Keratinocyte (primary cell): ENCODE results near the gene SPOPL. TPM values are rescaled to one million over a fixed set of nuclear protein-coding genes. Genes with fewer than 3 reads are reported as not detected.
A peak's percentile ranks its signal among the peaks of the same experiment; 100 is the strongest.

ENCODE experiments used
- DNase-seq: peaks from one replicate; pipeline ENCODE4 v3.0.0-alpha.2; 2011; ENCODE audit warnings: low read depth, missing footprints, low spot score
- FAIRE-seq: peaks from 2 replicates; lab custom pipeline; 2011; peaks lifted over from hg19 to GRCh38; lab: Jason Lieb, UNC
- H2AFZ ChIP-seq: 2 replicates; pipeline ENCODE4 v1.6.0; 2012; ENCODE audit warnings: low read length, control low read depth, inconsistent platforms; ENCODE audit not compliant: control insufficient read depth
- H3K27ac ChIP-seq: 2 replicates; pipeline ENCODE4 v1.5.1; 2011; ENCODE audit warnings: low read length; ENCODE audit not compliant: control insufficient read depth, insufficient read depth
- H3K27me3 ChIP-seq: 3 replicates; pipeline ENCODE4 v1.6.0; 2011; ENCODE audit warnings: low read length; ENCODE audit not compliant: control insufficient read depth, insufficient read depth; ENCODE audit errors: extremely low read depth
- H3K36me3 ChIP-seq, 2 experiments: 2 replicates in 1 of 2; 3 replicates in 1 of 2; pipeline ENCODE4 v1.5.1; 2011; ENCODE audit warnings: low read length in 2 of 2, mild to moderate bottlenecking in 1 of 2; ENCODE audit not compliant: control insufficient read depth in 2 of 2, insufficient read depth in 2 of 2; ENCODE audit errors: extremely low read depth in 1 of 2
- H3K4me1 ChIP-seq: 3 replicates; pipeline ENCODE4 v1.5.1; 2011; ENCODE audit warnings: low read length; ENCODE audit not compliant: control insufficient read depth, insufficient read depth; ENCODE audit errors: extremely low read depth
- H3K4me2 ChIP-seq: 3 replicates; pipeline ENCODE4 v1.6.0; 2011; ENCODE audit warnings: low read depth, low read length; ENCODE audit not compliant: control insufficient read depth, insufficient read depth; ENCODE audit errors: extremely low read depth
- H3K4me3 ChIP-seq, 3 experiments: fragments of 200-600 bp in 1 of 3; sonication (generic) in 1 of 3; 2 replicates in 2 of 3; 3 replicates in 1 of 3; pipeline ENCODE4 v1.5.1; 2011 to 2016; ENCODE audit warnings: low read length in 3 of 3, mild to moderate bottlenecking in 3 of 3, control low read depth in 2 of 3, inconsistent platforms in 1 of 3, low read depth in 1 of 3, mixed read lengths in 1 of 3, mixed run types in 1 of 3, moderate library complexity in 1 of 3; ENCODE audit not compliant: control insufficient read depth in 2 of 3, insufficient read depth in 2 of 3; ENCODE audit errors: extremely low read depth in 1 of 3
- H3K79me2 ChIP-seq: 2 replicates; pipeline ENCODE4 v1.6.0; 2012; ENCODE audit warnings: low read length; ENCODE audit not compliant: control insufficient read depth, insufficient read depth
- H3K9ac ChIP-seq: 3 replicates; pipeline ENCODE4 v1.6.0; 2011; ENCODE audit warnings: low read length; ENCODE audit not compliant: control insufficient read depth, insufficient read depth; ENCODE audit errors: extremely low read depth
- H3K9me1 ChIP-seq: 3 replicates; pipeline ENCODE4 v1.6.0; 2011; ENCODE audit warnings: low read length; ENCODE audit not compliant: control insufficient read depth, insufficient read depth; ENCODE audit errors: extremely low read depth
- H3K9me3 ChIP-seq: 2 replicates; pipeline ENCODE4 v1.5.1; 2012; ENCODE audit warnings: low read depth, low read length; ENCODE audit not compliant: control insufficient read depth
- H4K20me1 ChIP-seq: 3 replicates; pipeline ENCODE4 v1.6.0; 2011; ENCODE audit warnings: low read length; ENCODE audit not compliant: control insufficient read depth, insufficient read depth; ENCODE audit errors: extremely low read depth
- EZH2 ChIP-seq: IDR thresholded peaks from one replicate; pipeline ENCODE4 v1.6.1; 2012; ENCODE audit warnings: inconsistent platforms, mild to moderate bottlenecking, low read length, moderate library complexity
- dilution Hi-C: fragments of 300-500 bp; cut with MboI; formaldehyde crosslinking; loops from one replicate; pipeline ENCODE4 v1.7.0; 2020; ENCODE audit warnings: low sequenced_read_pairs; ENCODE audit not compliant: extremely low pct_ligation_motif_present
- polyA plus RNA-seq, 5 experiments: library from polyadenylated mRNA; depleted of rRNA in 3 of 5; stranded (reverse) in 3 of 5; stranded (forward) in 1 of 5; unstranded in 1 of 5; fragments of >200 nt; gene quantifications; 1 replicate in 1 of 5; 2 replicates in 3 of 5; 3 replicates in 1 of 5; pipeline versions ENCODE4 v1.2.1 to v1.2.3, GENCODE V29; 2011 to 2012; ENCODE audit warnings: missing spikeins in 2 of 5, low read depth in 1 of 5, low replicate concordance in 1 of 5
- TF ChIP-seq, protein P1 (sequence below), 3 experiments: IDR thresholded peaks in 1 of 3; conservative IDR thresholded peaks in 1 of 3; optimal IDR thresholded peaks in 1 of 3; 2 replicates in 2 of 3; 3 replicates in 1 of 3; pipeline versions ENCODE3 to v1.5.1; 2011; ENCODE audit warnings: low read length in 3 of 3, mild to moderate bottlenecking in 3 of 3, moderate library complexity in 2 of 3, control low read depth in 1 of 3, inconsistent platforms in 1 of 3; ENCODE audit not compliant: insufficient read depth in 2 of 3; ENCODE audit errors: extremely low read depth in 1 of 3

The SPOPL gene
- polyA plus RNA-seq, 1 donor (not counting 4 experiments of a cell fraction or from before 2014, with no cell fraction given) = 16.5 TPM

GRCh38 chr2:138503087-138503442 lies 1.5 kb downstream of the SPOPL start:
- FAIRE-seq (peak; percentile 61), DNase-seq (peak; percentile 38)
- dilution Hi-C loops = no loop called here
- H3K9me1 ChIP-seq = no peaks in the 10 kb centered on the region
- H3K27ac ChIP-seq = peak overlapping the region; percentile 92
- H3K4me3 ChIP-seq = peak overlapping the region; percentile 92 to 100 (median 98)
- H2AFZ ChIP-seq = peak overlapping the region; percentile 81
- TF ChIP-seq, protein P1, sequence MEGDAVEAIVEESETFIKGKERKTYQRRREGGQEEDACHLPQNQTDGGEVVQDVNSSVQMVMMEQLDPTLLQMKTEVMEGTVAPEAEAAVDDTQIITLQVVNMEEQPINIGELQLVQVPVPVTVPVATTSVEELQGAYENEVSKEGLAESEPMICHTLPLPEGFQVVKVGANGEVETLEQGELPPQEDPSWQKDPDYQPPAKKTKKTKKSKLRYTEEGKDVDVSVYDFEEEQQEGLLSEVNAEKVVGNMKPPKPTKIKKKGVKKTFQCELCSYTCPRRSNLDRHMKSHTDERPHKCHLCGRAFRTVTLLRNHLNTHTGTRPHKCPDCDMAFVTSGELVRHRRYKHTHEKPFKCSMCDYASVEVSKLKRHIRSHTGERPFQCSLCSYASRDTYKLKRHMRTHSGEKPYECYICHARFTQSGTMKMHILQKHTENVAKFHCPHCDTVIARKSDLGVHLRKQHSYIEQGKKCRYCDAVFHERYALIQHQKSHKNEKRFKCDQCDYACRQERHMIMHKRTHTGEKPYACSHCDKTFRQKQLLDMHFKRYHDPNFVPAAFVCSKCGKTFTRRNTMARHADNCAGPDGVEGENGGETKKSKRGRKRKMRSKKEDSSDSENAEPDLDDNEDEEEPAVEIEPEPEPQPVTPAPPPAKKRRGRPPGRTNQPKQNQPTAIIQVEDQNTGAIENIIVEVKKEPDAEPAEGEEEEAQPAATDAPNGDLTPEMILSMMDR (optimal IDR thresholded peaks at IDR 0.05 in 1 of 3, IDR thresholded peaks at IDR 0.05 in 1 of 3, conservative IDR thresholded peaks at IDR 0.05 in 1 of 3; ENCODE audit: extremely low read depth in 1 of 3, insufficient read depth in 2 of 3, low read length in 3 of 3) = no peak
- no peak for TF ChIP-seq EZH2
- H3K9ac ChIP-seq = peak overlapping the region; percentile 92
- H3K4me2 ChIP-seq = peak overlapping the region; percentile 88
- no peaks in the 10 kb centered on the region for H4K20me1 ChIP-seq
- H3K27me3 ChIP-seq = no peaks in the 10 kb centered on the region
- peaks cover 8% of the 10 kb centered on the region for H3K4me1 ChIP-seq
- no peaks in the 10 kb centered on the region for H3K9me3 ChIP-seq
- peaks cover 0 to 2% of the 10 kb centered on the region in 2 experiments for H3K36me3 ChIP-seq
- peaks cover 62% of the 10 kb centered on the region for H3K79me2 ChIP-seq

DNA sequence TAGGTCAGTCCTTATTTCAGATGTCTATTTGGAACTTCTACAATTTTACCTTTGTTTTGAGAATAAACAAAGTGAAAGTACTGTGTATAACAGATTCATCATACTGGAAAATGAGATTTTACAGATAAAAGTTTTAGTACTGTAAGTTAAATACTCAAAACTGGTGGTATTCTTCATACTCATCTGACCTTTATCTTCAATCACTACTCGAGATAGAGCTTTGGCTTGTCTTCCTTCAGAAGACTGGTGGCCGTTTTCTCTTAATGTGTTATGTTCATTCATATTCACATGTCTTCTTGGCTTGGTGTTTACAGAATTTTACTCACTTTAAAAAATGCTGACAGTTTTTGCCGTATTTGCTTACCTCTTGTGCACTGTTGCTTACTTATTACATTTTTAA lies 2.1 kb downstream of the SPOPL start:
- no peaks in the 10 kb centered on the region for H4K20me1 ChIP-seq
- peaks cover 66% of the 10 kb centered on the region for H3K79me2 ChIP-seq
- peak overlapping the region; percentile 92 for H3K27ac ChIP-seq
- H3K9me3 ChIP-seq = no peaks in the 10 kb centered on the region
- peaks cover 8% of the 10 kb centered on the region for H3K4me1 ChIP-seq
- peak overlapping the region; percentile 88 for H3K4me2 ChIP-seq
- FAIRE-seq (no peak), DNase-seq (no peak)
- no peaks in the 10 kb centered on the region for H3K9me1 ChIP-seq
- H3K4me3 ChIP-seq = peak overlapping the region; percentile 92 to 100 (median 98)
- H3K36me3 ChIP-seq = no peaks in the 10 kb centered on the region
- dilution Hi-C loops = no loop called here
- no peak overlapping the region for H2AFZ ChIP-seq
- no peaks in the 10 kb centered on the region for H3K27me3 ChIP-seq
- no peak for TF ChIP-seq EZH2
- TF ChIP-seq, protein P1 (optimal IDR thresholded peaks at IDR 0.05 in 1 of 3, IDR thresholded peaks at IDR 0.05 in 1 of 3, conservative IDR thresholded peaks at IDR 0.05 in 1 of 3; ENCODE audit: extremely low read depth in 1 of 3, insufficient read depth in 2 of 3, low read length in 3 of 3) = no peak
- H3K9ac ChIP-seq = peak overlapping the region; percentile 92
